Measurements from ENCODE around the gene AIDA.

- no peak for TF ChIP-seq EZH2phosphoT487 (IDR thresholded peaks at IDR 0.05; ENCODE audit: borderline replicate concordance, low read depth, low read length)
- no peak for TF ChIP-seq CTCF (conservative IDR thresholded peaks at IDR 0.05; ENCODE audit: low read length)
Observed at GRCh38 chr1:222711319-222712252, 705 bp downstream of the AIDA start.
